OCI-M2 (cell line): ENCODE data around the gene IL6R.

Source experiments
- DNase-seq: peaks from one replicate; lab custom pipeline; 2025; ENCODE audit not compliant: unreplicated experiment; lab: John Stamatoyannopoulos, UW

Gene IL6R

GRCh38 chr1:154446789-154447188 lies 41.6 kb downstream of the IL6R start:
- DNase-seq: no peak

DNA sequence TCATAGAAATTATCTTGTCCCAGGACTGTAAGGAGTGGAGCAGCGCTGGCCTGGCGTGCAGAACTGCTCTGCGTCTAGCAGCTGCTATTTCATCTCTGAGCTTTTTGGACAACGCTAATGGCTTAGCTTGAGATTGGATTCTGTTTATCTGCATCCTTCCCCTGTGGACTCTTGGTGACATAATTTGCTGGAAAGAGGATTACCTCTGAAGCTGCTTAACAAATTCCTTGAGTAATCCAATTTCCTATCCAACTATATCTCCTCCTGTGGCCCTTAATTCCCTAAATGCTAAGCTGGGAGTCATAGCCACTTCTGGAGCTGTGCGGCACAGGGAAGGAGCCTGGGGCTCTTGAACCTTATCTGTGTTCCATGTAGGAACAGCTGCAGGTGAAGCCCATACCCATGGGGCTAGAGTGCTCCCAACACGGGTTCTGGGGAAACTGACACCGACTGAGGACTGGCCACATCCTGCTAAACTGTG lies 43.2 kb downstream of the IL6R start:
- no peak for DNase-seq

- no peak for DNase-seq
These were observed 48.0 kb downstream of the IL6R start for GRCh38 chr1:154453161-154453560.

- DNase-seq: no peak
These were observed 48.6 kb downstream of the IL6R start for GRCh38 chr1:154453574-154454352.

DNA sequence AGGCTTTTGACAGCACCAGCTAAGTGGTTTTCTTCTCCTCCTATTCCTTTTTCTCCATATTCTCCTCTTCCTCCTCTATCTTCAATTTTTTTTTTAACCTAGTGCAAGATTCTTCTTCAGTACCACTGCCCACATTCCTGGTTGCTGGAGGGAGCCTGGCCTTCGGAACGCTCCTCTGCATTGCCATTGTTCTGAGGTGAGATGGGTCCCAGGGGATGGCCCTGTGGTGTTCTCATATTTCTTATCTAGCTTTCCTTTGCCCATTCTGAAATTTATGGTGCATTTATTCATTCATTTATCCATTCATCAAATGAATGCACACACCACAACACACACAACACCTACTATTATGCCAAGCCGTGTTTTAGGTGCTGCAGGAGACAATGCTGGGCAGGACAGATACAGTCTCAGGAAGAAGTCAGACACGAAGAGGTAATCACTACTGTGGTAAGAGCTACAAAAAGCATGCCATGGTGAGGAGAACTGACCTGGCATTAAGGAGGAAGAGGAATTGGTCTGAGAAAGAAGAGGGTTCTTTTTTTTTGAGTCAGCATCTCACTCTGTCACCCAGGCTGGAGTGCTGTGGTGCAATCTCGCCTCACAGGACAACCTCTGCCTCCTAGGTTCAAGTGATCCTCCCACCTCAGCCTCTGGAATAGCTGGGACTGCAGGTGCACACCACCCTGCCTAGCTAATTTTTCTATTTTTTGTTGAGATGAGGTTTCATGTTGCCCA lies 49.4 kb downstream of the IL6R start:
- DNase-seq: no peak

- no peak for DNase-seq
These were observed 51.5 kb downstream of the IL6R start for GRCh38 chr1:154456631-154457030.

DNA sequence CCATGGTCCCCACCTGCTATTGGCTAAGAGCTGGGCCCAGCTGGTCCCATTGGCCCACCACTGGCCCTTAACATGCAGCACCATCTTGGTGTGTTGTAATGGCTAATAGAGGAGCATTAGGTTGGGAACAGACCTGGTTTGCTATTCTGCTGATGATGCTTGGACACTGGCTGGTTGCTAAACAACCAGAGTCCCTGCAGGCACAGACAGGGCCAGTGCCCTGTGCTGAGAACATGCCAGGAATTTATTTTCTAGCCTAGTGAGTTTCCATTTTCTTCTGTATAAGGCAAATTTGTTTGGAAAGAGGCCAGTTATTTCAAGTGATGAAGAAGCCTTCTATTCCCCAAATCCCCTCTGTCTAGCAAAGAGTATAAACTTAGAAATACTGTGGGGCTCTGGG lies 53.9 kb downstream of the IL6R start:
- DNase-seq: no peak

DNA sequence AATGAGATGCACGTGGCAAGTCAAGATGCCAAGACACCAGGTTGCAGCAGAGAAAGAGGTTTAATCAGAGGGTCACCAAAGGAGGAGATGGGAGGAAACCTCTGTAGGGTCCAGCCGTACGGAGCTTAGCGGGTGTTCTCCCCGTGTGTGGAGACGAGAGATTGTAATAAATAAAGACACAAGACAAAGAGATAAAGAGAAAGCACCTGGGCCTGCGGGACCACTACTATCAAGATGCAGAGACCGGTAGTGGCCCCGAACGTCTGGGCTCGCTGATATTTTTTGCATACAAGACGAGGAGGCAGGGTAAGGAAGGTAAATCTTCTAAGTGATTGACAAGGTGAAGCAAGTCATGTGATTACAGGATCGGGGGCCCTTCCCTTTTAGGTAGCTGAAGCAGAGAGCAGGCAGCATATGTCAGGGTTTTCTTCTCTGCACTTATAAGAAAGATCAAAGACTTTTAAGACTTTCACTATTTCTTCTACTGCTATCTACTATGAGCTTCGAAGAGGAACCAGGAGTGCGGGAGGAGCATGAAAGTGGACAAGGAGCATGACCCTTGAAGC lies 55.6 kb downstream of the IL6R start:
- DNase-seq: no peak

DNA sequence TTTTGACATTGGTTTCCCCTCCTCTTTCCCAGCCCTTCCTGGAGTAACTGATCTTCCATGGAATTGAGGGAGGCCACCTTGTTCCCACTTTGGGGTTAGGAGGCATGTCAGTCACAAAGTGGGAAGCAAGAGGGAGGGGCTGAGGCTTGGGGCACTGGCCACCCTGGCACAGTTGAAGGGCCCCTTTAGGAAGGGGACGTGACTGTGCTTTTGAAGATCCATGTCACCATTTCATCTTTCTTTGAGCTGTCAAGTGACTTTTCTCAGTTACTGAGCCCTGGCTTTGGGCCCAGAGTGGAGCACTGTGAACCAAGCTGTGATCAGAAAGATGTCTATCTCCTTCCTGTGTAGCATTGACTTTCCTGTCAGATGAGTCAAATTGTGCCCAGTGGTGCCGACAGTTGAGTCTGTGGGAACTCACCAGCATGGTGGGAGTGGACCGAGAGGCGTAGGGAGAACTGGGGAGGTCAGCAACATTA lies 58.4 kb downstream of the IL6R start:
- DNase-seq: no peak

- no peak for DNase-seq
These were observed 60.6 kb downstream of the IL6R start for GRCh38 chr1:154465621-154466195.

- DNase-seq: no peak
These were observed 61.1 kb downstream of the IL6R start for GRCh38 chr1:154466206-154466605.

- DNase-seq: no peak
These were observed 61.8 kb downstream of the IL6R start for GRCh38 chr1:154466921-154467417.

GRCh38 chr1:154467434-154468102 lies 62.4 kb downstream of the IL6R start:
- DNase-seq: no peak

DNA sequence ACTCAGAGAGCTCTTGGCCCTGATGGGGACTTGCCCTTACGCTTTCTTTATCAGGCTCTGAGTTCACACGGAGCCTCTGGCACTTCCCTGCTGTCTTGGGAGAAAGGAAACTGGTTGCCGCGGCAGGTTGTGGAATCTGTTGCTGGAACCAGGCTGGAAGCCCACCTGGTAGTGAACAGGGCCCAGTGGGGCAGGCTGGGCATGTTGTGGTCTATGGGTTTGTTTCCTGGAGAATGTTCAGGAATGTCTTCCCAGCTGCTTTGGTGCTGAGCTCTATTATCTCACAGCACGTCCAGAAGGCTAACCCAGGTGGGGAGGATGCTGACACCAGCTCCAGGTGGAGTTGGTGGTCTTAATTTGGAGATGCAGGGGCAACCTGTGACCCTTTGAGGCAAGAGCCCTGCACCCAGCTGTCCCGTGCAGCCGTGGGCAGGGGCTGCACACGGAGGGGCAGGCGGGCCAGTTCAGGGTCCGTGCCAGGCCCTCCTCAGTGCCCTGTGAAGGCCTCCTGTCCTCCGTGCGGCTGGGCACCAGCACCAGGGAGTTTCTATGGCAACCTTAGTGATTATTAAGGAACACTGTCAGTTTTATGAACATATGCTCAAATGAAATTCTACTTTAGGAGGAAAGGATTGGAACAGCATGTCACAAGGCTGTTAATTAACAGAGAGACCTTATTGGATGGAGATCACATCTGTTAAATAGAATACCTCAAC lies 63.5 kb downstream of the IL6R start:
- DNase-seq: no peak

DNA sequence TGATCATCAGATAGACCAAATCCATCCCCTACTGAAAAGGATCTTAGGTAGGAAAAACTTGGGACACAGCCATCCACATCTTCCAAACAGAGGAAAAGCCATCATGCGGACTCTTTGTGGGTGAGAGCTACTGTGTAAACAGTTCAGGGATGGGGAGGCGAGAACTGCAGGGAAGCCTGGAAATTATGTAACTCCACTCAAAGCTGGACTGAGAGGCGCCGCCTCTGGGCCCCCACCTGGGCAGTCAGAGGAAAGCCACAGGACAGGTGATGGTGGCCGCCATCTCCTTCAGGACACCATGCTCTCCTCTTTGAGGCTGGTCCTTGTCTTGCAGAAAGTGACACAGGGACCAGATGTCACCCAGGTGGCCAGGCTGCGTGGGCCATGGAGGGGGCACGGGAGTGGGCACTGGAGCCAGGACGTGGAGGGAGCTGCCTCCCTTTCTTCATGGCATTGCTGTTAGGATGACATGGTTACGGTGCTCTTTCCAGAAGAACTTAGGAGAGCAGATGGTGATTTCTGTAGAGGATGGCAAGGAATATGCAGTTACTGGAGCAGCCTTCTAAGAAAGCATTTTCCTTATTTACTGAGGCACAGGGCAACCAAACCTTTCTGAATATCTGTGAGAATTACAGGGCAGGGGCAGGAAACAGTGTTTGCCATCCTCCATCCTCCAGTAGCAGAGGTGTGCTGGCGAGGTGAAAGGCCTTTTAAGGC lies 64.9 kb downstream of the IL6R start:
- no peak for DNase-seq

- no peak for DNase-seq
These were observed 66.2 kb downstream of the IL6R start for GRCh38 chr1:154471304-154471703.

DNA sequence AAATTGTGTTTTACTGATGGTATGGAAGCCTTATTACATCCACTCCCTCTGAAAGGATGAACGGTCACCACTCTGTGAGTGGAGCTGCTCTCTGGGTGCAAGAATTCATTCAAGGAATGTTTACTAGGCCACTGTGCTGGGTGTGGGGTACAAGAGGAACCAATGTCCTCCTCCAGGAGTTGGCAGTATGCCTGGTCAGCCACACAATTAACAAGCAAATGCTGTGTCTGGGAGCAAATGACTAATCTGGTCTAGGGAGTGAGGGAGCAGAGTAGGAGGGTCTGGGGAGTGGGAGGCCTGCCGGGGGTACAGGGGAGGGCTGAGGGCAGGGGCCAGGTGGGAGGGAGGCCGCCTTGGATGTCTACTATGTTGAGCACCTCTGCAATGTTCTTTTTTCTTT lies 69.7 kb downstream of the IL6R start:
- DNase-seq: no peak

DNA sequence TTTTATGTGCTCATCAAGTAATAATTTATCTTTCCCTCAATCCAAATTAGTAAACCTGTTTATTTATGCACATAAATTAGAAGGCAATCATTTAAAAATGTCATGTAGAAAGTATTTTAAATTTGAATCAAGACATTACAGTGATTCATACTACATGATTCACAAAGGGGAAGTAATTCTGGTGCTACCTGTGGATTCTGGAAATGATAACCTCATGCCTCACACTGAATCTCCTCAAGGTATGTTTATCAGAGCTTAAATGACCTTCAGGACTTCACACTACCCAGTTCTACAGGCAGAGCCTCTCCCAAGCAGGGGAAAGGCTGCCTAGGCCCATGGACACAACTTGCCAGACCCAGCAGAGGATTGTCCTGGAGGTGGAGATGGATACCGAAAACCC lies 71.6 kb downstream of the IL6R start:
- no peak for DNase-seq

GRCh38 chr1:154478013-154478412 lies 72.9 kb downstream of the IL6R start:
- no peak for DNase-seq

DNA sequence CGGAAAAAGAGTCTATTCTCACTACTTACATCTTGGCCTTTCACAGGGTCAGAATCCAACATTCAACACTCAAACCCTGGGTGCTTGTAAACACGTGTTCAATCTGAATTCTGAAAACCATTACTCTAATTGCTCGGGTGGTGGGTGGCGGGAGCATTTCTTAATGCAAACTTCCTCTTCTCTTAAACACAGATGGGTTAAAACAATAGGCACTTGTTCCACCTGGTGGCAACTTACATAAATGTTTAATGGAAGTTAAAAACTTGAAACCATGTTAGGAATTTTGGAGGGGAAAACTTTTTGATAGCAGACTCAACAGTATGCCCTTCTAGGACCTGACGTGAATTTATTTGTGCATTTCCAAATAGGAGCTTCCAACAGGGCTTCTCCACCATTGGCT lies 73.5 kb downstream of the IL6R start:
- DNase-seq: no peak
